ENCODE results near the gene ST3GAL4. TPM values are rescaled to one million over a fixed set of nuclear protein-coding genes. Genes with fewer than 3 reads are reported as not detected.

Gene ST3GAL4
- total RNA-seq, 2 experiments from 2014 or later: 1.6 TPM

DNA sequence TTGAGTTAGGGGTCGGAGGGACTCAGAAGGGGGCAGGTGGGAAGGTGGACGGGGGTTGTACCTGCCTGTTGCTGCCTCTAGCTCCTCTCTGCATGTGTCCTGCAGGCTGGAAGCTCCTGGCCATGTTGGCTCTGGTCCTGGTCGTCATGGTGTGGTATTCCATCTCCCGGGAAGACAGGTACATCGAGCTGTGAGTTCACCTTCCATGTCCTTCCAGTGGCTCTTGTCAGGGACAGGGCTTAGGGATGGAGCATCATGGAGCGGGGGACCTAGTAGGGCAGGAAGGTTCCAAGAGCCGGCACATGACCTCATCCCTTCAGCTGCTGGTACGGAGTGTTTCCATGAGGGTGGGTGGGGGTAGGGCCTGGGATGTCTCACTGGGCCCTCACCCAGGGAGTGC is 50.9 kb downstream of the ST3GAL4 start:
- TF ChIP-seq, protein P1, sequence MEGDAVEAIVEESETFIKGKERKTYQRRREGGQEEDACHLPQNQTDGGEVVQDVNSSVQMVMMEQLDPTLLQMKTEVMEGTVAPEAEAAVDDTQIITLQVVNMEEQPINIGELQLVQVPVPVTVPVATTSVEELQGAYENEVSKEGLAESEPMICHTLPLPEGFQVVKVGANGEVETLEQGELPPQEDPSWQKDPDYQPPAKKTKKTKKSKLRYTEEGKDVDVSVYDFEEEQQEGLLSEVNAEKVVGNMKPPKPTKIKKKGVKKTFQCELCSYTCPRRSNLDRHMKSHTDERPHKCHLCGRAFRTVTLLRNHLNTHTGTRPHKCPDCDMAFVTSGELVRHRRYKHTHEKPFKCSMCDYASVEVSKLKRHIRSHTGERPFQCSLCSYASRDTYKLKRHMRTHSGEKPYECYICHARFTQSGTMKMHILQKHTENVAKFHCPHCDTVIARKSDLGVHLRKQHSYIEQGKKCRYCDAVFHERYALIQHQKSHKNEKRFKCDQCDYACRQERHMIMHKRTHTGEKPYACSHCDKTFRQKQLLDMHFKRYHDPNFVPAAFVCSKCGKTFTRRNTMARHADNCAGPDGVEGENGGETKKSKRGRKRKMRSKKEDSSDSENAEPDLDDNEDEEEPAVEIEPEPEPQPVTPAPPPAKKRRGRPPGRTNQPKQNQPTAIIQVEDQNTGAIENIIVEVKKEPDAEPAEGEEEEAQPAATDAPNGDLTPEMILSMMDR (IDR thresholded peaks at IDR 0.05): no peak
- Mint-ChIP-seq H3K9me3 (no peaks in the 10 kb centered on the region), H3K27ac (no peak overlapping the region), H3K4me1 (ENCODE audit: low read depth) (no peaks in the 10 kb centered on the region), H3K4me3 (no peak overlapping the region), H3K27me3 (no peaks in the 10 kb centered on the region), H3K36me3 (ENCODE audit: low read depth) (no peaks in the 10 kb centered on the region)
- Histone ChIP-seq H3K27me3 (ENCODE audit: control insufficient read depth in 1 of 2, insufficient read depth in 2 of 2, low read length in 2 of 2) (no peaks in the 10 kb centered on the region), H3K4me3 (ENCODE audit: low read length) (no peak overlapping the region), H3K27ac (ENCODE audit: low read depth in 1 of 2, low read length in 2 of 2) (no peak overlapping the region), H3K9me3 (ENCODE audit: control insufficient read depth in 1 of 2, insufficient read depth in 1 of 2, low read length in 2 of 2) (no peaks in the 10 kb centered on the region), H3K4me1 (ENCODE audit: insufficient read depth, low read length) (no peaks in the 10 kb centered on the region), H3K36me3 (ENCODE audit: insufficient read depth, low read length) (no peaks in the 10 kb centered on the region)
- intact Hi-C loops (cut with DNase I, micrococcal nuclease): no loop called here
- ChIA-PET CTCF (no interaction called here), POLR2A (no interaction called here)
- ATAC-seq (ENCODE audit: poor library complexity) (no peak), DNase-seq (no peak)

DNA sequence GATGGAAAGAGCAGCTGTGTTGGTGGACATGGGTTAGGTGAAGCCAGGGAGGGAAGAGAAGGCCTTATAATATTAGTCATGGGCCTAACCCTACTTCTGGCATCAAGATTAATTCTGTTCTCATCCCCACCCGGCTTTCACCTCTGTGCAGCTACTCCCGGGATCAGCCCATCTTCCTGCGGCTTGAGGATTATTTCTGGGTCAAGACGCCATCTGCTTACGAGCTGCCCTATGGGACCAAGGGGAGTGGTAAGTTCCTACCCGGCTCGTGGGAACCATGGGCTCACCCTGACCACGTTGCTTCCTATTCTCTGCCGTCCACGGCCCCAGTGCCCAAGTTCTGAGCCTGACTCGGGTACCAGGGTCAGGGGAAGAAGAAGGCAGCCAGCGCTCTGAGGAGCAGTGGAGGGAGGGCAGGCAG is 51.6 kb downstream of the ST3GAL4 start:
- ChIA-PET CTCF (no interaction called here), POLR2A (no interaction called here)
- Mint-ChIP-seq H3K9me3 (no peaks in the 10 kb centered on the region), H3K36me3 (ENCODE audit: low read depth) (no peaks in the 10 kb centered on the region), H3K4me1 (ENCODE audit: low read depth) (no peaks in the 10 kb centered on the region), H3K27me3 (no peaks in the 10 kb centered on the region), H3K4me3 (no peak overlapping the region), H3K27ac (no peak overlapping the region)
- Histone ChIP-seq H3K27ac (ENCODE audit: low read depth in 1 of 2, low read length in 2 of 2) (no peak overlapping the region), H3K9me3 (ENCODE audit: control insufficient read depth in 1 of 2, insufficient read depth in 1 of 2, low read length in 2 of 2) (no peaks in the 10 kb centered on the region), H3K36me3 (ENCODE audit: insufficient read depth, low read length) (no peaks in the 10 kb centered on the region), H3K4me3 (ENCODE audit: low read length) (no peak overlapping the region), H3K4me1 (ENCODE audit: insufficient read depth, low read length) (no peaks in the 10 kb centered on the region), H3K27me3 (ENCODE audit: control insufficient read depth in 1 of 2, insufficient read depth in 2 of 2, low read length in 2 of 2) (no peaks in the 10 kb centered on the region)
- DNase-seq (no peak), ATAC-seq (ENCODE audit: poor library complexity) (no peak)
- intact Hi-C loops (cut with DNase I, micrococcal nuclease): no loop called here
- TF ChIP-seq, protein P1 (IDR thresholded peaks at IDR 0.05): no peak

DNA sequence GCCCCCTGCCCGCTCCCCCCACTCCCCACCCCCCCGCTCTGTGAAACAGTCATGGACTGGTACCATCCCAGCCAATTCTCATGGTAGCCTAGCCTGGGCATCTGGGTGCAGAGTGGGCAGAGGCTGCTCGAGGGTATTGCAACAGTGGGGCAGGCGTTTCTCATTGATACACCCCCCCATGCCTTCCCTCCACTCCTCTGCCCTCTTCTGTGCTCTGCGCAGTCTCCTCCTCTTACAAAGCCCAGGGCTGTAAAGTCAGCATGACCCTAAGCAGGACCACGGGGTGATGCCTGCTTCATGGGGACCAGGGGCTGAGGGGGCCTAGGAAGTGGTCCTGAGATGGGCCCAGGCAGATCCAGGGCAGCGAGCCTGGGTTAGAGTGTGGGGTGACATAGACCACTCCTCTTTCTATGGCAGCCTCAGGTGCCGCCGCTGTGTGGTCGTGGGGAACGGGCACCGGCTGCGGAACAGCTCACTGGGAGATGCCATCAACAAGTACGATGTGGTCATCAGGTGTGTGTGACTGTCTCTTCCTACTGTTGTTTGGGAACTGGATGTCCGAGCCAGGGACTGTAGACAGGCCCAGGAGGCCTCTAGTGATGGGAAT is 52.3 kb downstream of the ST3GAL4 start:
- H3K36me3 Mint-ChIP-seq (ENCODE audit: low read depth): no peaks in the 10 kb centered on the region
- TF ChIP-seq, protein P1 (IDR thresholded peaks at IDR 0.05): no peak
- no peak overlapping the region for H3K27ac Mint-ChIP-seq
- no peaks in the 10 kb centered on the region for H3K9me3 Mint-ChIP-seq
- Histone ChIP-seq H3K27ac (ENCODE audit: low read depth in 1 of 2, low read length in 2 of 2) (no peak overlapping the region), H3K36me3 (ENCODE audit: insufficient read depth, low read length) (no peaks in the 10 kb centered on the region), H3K4me1 (ENCODE audit: insufficient read depth, low read length) (no peaks in the 10 kb centered on the region), H3K4me3 (ENCODE audit: low read length) (no peak overlapping the region), H3K27me3 (ENCODE audit: control insufficient read depth in 1 of 2, insufficient read depth in 2 of 2, low read length in 2 of 2) (no peaks in the 10 kb centered on the region), H3K9me3 (ENCODE audit: control insufficient read depth in 1 of 2, insufficient read depth in 1 of 2, low read length in 2 of 2) (no peaks in the 10 kb centered on the region)
- ATAC-seq (ENCODE audit: poor library complexity) (no peak), DNase-seq (no peak)
- intact Hi-C loops (cut with DNase I, micrococcal nuclease): no loop called here
- no peaks in the 10 kb centered on the region for H3K27me3 Mint-ChIP-seq
- H3K4me3 Mint-ChIP-seq: no peak overlapping the region
- ChIA-PET POLR2A (no interaction called here), CTCF (no interaction called here)
- H3K4me1 Mint-ChIP-seq (ENCODE audit: low read depth): no peaks in the 10 kb centered on the region
